Measurements from ENCODE around the gene TBC1D1.

The TBC1D1 gene

DNA sequence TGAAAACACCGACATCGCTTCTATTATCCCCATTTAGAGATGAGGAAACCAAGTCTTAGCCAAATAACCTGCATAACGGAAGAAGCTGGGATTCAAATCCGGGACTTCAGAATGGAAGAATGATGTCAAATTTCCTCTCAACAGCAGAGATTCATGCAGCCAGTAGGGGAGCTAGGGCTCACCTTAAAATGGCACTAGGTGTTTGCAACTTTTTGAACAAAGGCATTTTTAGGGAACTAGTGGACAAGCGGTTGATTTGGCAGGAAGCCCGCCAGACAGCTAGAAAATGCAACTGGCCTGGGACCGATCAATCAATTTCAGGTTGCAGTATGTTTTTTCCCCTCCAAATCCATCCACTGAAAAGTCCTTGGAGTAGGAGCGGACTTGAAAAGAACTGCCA, 293.5 kb downstream of the TBC1D1 start:
- DNase-seq (ENCODE audit: low read depth in 4 of 4, low spot score in 1 of 4), result no peak

DNA sequence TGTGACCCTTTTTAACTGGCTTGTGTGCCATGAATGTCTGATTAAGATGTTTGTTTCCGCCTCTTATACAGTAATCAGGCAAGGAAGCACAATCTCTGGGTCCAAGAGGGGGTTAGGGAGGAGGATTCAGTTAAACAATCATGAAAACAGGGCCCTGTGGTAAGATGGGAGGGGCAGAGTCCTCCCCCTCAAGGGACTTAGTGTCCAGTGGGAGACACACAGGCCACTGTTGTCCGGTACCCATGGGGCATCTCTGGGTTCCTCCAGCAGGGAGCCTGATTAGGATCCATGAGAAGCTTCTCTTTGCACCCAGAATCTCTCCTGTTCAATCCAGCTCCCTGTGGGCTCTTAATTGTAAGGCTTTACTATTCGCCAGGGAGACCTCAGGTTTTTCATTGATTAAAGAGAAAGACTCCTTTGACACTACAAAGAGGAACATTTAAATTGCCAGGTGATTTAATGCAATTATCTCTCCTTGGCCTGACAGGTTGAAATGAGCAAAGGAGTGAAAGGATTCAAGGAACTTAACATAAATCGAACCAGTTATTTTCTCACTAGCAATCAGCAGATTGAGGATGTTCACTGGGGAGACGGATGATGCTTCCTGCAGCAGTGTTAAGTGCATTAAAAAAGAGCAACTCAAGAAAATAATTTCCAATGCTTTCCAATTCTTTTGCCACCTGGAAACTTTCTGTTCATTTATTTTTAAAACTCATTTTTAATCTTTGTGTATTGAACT, 294.7 kb downstream of the TBC1D1 start:
- DNase-seq (ENCODE audit: low read depth in 4 of 4, low spot score in 1 of 4), result no peak

- DNase-seq (ENCODE audit: low read depth in 4 of 4, low spot score in 1 of 4), result no peak
Measured at GRCh38 chr4:38188136-38188535, 297.3 kb downstream of the TBC1D1 start.

DNA sequence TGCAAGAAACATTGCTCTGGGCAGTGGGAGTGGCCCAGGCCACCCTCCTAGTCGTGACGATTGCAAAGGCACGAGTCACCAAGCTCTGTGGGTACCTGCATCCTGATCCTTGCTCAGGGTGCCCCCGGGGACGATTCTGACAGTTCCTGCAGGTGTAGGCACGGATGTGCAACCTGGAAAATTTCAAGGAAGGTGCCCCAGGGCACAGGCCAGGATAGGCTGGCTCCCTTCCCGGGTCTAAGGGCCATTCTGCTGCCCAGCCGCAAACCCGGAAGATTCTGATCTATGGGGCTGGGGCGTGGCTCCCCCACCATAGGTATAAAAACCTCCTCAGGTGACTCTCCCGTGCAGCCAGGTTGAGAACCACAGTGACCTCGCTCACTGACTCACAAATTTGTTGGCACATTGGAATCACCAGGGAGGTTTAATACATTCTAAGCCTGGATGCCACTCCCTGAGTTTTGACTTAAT, 297.8 kb downstream of the TBC1D1 start:
- DNase-seq (ENCODE audit: low read depth in 4 of 4, low spot score in 1 of 4), result no peak
